ENCODE measurements around the gene BRCA2.

The BRCA2 gene, protein sequence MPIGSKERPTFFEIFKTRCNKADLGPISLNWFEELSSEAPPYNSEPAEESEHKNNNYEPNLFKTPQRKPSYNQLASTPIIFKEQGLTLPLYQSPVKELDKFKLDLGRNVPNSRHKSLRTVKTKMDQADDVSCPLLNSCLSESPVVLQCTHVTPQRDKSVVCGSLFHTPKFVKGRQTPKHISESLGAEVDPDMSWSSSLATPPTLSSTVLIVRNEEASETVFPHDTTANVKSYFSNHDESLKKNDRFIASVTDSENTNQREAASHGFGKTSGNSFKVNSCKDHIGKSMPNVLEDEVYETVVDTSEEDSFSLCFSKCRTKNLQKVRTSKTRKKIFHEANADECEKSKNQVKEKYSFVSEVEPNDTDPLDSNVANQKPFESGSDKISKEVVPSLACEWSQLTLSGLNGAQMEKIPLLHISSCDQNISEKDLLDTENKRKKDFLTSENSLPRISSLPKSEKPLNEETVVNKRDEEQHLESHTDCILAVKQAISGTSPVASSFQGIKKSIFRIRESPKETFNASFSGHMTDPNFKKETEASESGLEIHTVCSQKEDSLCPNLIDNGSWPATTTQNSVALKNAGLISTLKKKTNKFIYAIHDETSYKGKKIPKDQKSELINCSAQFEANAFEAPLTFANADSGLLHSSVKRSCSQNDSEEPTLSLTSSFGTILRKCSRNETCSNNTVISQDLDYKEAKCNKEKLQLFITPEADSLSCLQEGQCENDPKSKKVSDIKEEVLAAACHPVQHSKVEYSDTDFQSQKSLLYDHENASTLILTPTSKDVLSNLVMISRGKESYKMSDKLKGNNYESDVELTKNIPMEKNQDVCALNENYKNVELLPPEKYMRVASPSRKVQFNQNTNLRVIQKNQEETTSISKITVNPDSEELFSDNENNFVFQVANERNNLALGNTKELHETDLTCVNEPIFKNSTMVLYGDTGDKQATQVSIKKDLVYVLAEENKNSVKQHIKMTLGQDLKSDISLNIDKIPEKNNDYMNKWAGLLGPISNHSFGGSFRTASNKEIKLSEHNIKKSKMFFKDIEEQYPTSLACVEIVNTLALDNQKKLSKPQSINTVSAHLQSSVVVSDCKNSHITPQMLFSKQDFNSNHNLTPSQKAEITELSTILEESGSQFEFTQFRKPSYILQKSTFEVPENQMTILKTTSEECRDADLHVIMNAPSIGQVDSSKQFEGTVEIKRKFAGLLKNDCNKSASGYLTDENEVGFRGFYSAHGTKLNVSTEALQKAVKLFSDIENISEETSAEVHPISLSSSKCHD (N-terminal part only)

GRCh38 chr13:32315238-32316027, at the start of gene BRCA2, which contains the start of gene ZAR1L:
TSS of gene BRCA2 (plus strand) at chr13:32315508. CDS start at chr13:32316461, 953 bp downstream.
TSS of gene ZAR1L (minus strand) at chr13:32315363. CDS start at chr13:32311925, 3,438 bp downstream.
- DNase-seq, result peak; percentile 94

DNA sequence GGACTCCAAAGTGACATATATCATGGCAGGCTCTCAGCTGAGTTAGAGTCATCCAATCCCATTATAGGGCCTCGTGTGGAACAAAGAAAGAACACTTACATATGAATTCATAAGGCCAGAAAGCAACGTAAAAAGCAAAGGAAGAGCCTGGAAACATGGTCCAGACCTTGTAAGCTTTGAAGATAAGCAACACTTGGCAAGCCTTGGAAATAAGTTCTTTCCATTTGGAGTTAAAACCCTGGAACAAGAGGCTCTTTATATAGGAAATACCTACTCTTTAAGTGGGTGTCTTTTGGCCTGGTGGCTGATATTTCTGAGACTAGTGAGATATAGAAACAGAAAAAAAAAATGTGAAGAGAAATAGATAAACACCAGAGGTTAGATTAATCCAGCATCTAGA, 49.6 kb upstream of the BRCA2 start:
- no peak for DNase-seq

GRCh38 chr13:32266130-32266529, 49.2 kb upstream of the BRCA2 start:
- DNase-seq, result no peak

- DNase-seq, result no peak
Measured at GRCh38 chr13:32267836-32268439, 47.4 kb upstream of the BRCA2 start.

GRCh38 chr13:32272021-32272683, 43.2 kb upstream of the BRCA2 start:
- no peak for DNase-seq

GRCh38 chr13:32277839-32278238, 37.5 kb upstream of the BRCA2 start:
- no peak for DNase-seq

- DNase-seq, result no peak
Measured at GRCh38 chr13:32278426-32278825, 36.9 kb upstream of the BRCA2 start.

DNA sequence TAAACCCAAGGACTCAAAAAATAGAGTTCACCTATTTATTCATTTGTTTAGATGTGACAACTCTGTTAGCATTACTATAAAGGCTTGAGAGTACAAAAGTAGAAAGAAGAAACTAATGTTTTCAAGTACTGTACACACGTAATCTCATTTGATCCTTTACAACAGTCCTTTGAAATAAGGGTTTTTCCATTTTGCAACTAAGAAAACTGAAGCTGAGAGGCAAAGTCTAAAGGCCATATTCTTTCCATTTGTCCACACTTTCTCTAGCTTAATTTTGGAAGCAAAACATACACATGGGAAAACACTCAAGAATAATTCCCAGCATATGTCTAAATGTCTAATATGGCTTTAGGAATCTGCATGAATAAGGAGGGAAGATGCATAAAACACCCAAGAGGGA, 34.2 kb upstream of the BRCA2 start:
- DNase-seq, result no peak

GRCh38 chr13:32282096-32282711, 33.1 kb upstream of the BRCA2 start:
- DNase-seq, result no peak

- DNase-seq, result peak; percentile 30
Measured at GRCh38 chr13:32284927-32285632, 30.2 kb upstream of the BRCA2 start.

- no peak for DNase-seq
Measured at GRCh38 chr13:32285633-32285965, 29.7 kb upstream of the BRCA2 start.

GRCh38 chr13:32297206-32297605, 18.1 kb upstream of the BRCA2 start:
- no peak for DNase-seq

- no peak for DNase-seq
Measured at GRCh38 chr13:32298695-32299094, 16.6 kb upstream of the BRCA2 start.

GRCh38 chr13:32299893-32300292, 15.4 kb upstream of the BRCA2 start:
- DNase-seq, result no peak

GRCh38 chr13:32300406-32300805, 14.9 kb upstream of the BRCA2 start:
- DNase-seq, result no peak

- DNase-seq, result no peak
Measured at GRCh38 chr13:32300920-32301319, 14.4 kb upstream of the BRCA2 start.

GRCh38 chr13:32302461-32302860, 12.8 kb upstream of the BRCA2 start:
- DNase-seq, result no peak

- no peak for DNase-seq
Measured at GRCh38 chr13:32305646-32306045, 9.7 kb upstream of the BRCA2 start.

GRCh38 chr13:32309312-32310133, 5.8 kb upstream of the BRCA2 start:
- DNase-seq, result no peak

All from right hindlimb (tissue), 1 donor.